Measurements from ENCODE around the gene TMOD2.
"Not testable (repeated sequence)": the region's sequence is repeated elsewhere in the genome, so short reads cannot be mapped to it uniquely, and the experiment has no call there.

TMOD2 gene

DNA sequence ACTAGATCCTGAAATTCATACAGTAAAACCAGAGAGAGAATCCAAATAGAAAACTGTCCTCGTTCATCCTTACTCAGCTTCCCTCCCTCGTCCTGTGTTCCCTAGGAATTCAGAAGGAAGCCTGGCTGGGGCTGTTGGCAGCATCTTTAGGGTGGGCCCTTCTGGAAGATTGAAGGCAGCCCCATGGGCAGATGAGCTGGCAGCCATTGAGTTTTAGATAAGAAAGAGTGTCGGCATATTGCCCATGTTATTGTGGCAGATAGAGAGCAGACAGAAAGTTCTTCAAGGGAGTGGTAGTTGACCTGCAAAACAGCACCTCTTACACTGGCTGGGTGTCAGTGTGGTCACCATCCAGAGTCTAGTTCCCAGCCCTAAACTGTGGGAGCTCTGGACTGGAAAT lies 23.5 kb downstream of the TMOD2 start:
- no peak overlapping the region for H3K9ac ChIP-seq (ENCODE audit: low read length)
- H3K27ac ChIP-seq (ENCODE audit: low read depth, low read length), result no peak overlapping the region
- no peak overlapping the region for H3K4me3 ChIP-seq (ENCODE audit: low read depth, low read length)
- H3K9me3 ChIP-seq (ENCODE audit: control insufficient read depth, insufficient read depth, low read depth, low read length), result no peaks in the 10 kb centered on the region
- no peaks in the 10 kb centered on the region for H3K27me3 ChIP-seq (ENCODE audit: control insufficient read depth, insufficient read depth, low read length)
- H3K36me3 ChIP-seq (ENCODE audit: control insufficient read depth, insufficient read depth, low read length), result no peaks in the 10 kb centered on the region
- H3K4me1 ChIP-seq (ENCODE audit: control insufficient read depth, insufficient read depth, low read length), result 0 out of 2 replicates have a peak, but pooled peaks cover 2% of the 10 kb centered on the region

DNA sequence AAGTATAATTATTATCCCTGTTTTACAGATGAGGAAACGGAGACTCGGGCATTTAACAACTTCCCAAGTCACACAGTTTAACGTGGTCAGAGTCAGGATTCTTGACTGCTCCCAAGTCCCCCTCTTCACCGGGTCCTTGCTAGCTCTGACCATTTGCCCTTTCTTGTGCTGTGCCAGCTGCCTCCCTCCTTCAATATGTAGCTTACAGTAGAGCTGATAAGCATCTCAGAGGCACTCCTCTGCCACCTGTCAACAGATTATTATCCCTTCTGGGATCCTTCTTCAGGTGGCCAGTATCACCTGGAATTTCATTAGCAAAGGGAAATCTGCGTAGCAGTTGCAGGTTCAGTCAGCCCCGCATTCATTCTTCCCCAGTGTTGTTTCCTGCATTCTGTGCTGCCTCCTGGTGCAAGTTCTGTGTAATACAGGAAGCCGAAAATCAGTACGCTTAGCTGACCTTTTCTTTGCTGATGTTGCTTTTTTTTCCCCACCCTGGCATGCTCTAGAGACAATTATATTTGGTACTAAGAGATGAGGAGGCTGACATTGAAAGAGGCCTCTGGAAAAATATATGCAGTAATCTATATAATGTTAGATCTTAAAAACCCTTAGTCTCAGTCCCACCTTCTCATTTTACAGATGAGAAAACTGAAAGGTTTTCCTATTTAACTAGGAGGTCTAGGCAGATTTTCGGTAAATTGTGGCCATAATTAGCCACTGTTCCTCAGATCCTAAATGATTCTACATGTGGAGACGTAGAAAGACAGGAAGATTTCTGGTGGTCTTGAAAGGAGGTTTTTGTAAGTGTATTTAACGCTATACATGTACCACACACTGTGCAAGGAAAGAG lies 24.8 kb downstream of the TMOD2 start:
- Histone ChIP-seq H3K9me3 (ENCODE audit: control insufficient read depth, insufficient read depth, low read depth, low read length) (no peaks in the 10 kb centered on the region), H3K27me3 (ENCODE audit: control insufficient read depth, insufficient read depth, low read length) (no peaks in the 10 kb centered on the region), H3K4me3 (ENCODE audit: low read depth, low read length) (no peak overlapping the region), H3K27ac (ENCODE audit: low read depth, low read length) (no peak overlapping the region), H3K36me3 (ENCODE audit: control insufficient read depth, insufficient read depth, low read length) (no peaks in the 10 kb centered on the region), H3K4me1 (ENCODE audit: control insufficient read depth, insufficient read depth, low read length) (0 out of 2 replicates have a peak, but pooled peaks cover 2% of the 10 kb centered on the region), H3K9ac (ENCODE audit: low read length) (no peak overlapping the region)

DNA sequence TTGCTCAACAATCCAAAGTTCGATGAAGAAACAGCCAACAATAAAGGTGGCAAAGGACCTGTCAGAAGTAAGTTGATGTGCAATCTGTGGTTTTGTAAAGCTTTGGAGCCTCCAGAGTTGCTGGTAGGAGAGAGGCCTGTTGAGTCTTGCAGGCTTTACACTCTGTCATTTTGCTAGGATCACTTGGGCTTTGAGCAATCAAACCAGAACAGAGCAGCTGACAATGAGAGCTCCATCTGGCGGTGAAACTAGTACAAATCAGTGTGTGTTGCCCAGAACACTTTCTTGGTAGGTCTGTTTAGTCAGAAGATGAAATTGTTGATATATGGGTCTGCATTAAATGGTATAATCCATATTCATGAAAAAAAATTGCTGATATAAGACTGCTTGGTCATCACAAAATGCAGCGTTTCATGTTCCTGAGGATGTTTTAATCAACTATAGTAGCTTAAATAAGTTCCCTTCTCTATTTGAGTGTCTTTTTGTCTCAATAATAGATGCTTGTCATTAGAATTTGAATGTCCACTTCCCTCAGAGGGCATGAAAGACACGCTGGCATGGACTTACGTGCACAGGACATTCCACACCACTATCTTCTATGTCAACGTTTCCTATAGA lies 25.7 kb downstream of the TMOD2 start:
- no peak overlapping the region for H3K27ac ChIP-seq (ENCODE audit: low read depth, low read length)
- no peaks in the 10 kb centered on the region for H3K9me3 ChIP-seq (ENCODE audit: control insufficient read depth, insufficient read depth, low read depth, low read length)
- H3K9ac ChIP-seq (ENCODE audit: low read length), result no peak overlapping the region
- no peaks in the 10 kb centered on the region for H3K27me3 ChIP-seq (ENCODE audit: control insufficient read depth, insufficient read depth, low read length)
- no peaks in the 10 kb centered on the region for H3K36me3 ChIP-seq (ENCODE audit: control insufficient read depth, insufficient read depth, low read length)
- 0 out of 2 replicates have a peak, but pooled peaks cover 2% of the 10 kb centered on the region for H3K4me1 ChIP-seq (ENCODE audit: control insufficient read depth, insufficient read depth, low read length)
- no peak overlapping the region for H3K4me3 ChIP-seq (ENCODE audit: low read depth, low read length)

DNA sequence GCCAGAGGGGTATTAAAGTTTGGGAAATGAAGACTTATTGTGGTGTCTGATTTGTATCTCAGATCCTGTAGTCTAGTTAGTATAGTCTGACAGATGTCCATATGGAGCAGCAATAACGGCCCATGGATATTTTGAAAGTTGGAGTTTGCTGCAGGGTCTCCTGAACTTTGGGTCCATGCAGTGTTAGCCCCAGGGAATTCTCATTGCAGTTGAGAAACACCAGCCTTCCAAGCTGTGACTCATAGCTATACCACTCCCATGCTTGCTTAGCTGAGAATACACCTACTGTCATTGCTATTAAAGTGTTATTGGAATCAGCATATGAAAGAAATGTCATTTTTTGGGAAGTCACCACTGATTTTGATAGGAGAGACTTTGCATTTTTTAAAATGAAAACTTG lies 29.2 kb downstream of the TMOD2 start:
- no peak overlapping the region for H3K9ac ChIP-seq (ENCODE audit: low read length)
- peaks cover 3% of the 10 kb centered on the region; the same call in 1 of the 2 replicates for H3K9me3 ChIP-seq (ENCODE audit: control insufficient read depth, insufficient read depth, low read depth, low read length)
- H3K4me3 ChIP-seq (ENCODE audit: low read depth, low read length), result no peak overlapping the region
- H3K36me3 ChIP-seq (ENCODE audit: control insufficient read depth, insufficient read depth, low read length), result no peaks in the 10 kb centered on the region
- H3K4me1 ChIP-seq (ENCODE audit: control insufficient read depth, insufficient read depth, low read length), result 0 out of 2 replicates have a peak, but pooled peaks cover 2% of the 10 kb centered on the region
- no peak overlapping the region for H3K27ac ChIP-seq (ENCODE audit: low read depth, low read length)
- H3K27me3 ChIP-seq (ENCODE audit: control insufficient read depth, insufficient read depth, low read length), result no peaks in the 10 kb centered on the region

DNA sequence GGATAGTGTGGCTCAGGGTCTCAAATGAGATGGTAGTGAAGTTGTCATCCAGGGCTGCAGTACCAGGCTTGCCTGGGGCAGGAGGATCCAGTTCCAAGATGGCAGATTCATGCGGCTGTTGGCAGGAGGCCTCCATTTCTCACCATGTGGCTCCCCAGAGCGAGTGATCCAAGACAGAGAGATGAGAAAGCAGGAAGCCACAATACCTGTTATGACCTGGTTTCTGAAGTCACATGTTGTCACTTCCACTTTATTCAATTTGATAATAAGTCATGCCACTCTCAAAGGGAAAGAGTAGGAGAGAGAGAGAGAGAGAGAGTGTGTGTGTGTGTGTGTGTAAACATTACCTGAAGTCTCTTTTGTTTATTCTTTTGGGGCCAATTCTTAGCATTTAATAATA lies 30.1 kb downstream of the TMOD2 start:
- H3K9me3 ChIP-seq (ENCODE audit: control insufficient read depth, insufficient read depth, low read depth, low read length), result peaks cover 3% of the 10 kb centered on the region; the same call in 1 of the 2 replicates
- H3K4me1 ChIP-seq (ENCODE audit: control insufficient read depth, insufficient read depth, low read length), result no peaks in the 10 kb centered on the region
- H3K36me3 ChIP-seq (ENCODE audit: control insufficient read depth, insufficient read depth, low read length), result no peaks in the 10 kb centered on the region

DNA sequence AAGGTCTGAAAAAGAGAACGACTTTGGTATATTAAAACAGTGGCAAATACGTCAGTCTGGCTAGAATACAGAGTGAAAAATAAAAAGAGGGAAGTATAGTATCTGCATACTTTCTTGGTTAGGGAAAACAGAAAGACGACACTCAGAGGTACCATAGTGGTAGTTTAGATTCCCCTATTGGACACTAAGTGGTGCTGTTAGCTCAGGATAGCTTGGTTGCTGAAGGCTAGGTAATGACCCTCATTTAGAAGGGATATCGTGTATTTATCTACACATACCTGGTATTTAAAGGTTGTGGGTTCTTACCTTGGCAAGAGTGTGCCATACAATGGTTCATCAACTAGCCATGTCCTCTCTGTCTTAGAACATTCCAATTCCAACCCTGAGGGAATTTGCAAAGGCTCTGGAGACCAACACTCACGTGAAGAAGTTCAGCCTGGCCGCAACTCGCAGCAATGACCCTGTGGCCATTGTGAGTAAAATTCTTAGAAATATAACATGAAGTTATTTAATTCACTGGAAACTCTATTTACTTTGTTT lies 31.0 kb downstream of the TMOD2 start:
- H3K4me3 ChIP-seq (ENCODE audit: low read depth, low read length), result no peak overlapping the region
- peaks cover 3% of the 10 kb centered on the region; the same call in 1 of the 2 replicates for H3K9me3 ChIP-seq (ENCODE audit: control insufficient read depth, insufficient read depth, low read depth, low read length)
- no peaks in the 10 kb centered on the region for H3K36me3 ChIP-seq (ENCODE audit: control insufficient read depth, insufficient read depth, low read length)
- no peaks in the 10 kb centered on the region for H3K27me3 ChIP-seq (ENCODE audit: control insufficient read depth, insufficient read depth, low read length)
- no peak overlapping the region for H3K9ac ChIP-seq (ENCODE audit: low read length)
- no peak overlapping the region for H3K27ac ChIP-seq (ENCODE audit: low read depth, low read length)
- peaks cover 6% of the 10 kb centered on the region; the same call in 1 of the 2 replicates for H3K4me1 ChIP-seq (ENCODE audit: control insufficient read depth, insufficient read depth, low read length)

More for the DNA sequence above, 30.1 kb downstream of the TMOD2 start:
- no peak overlapping the region for H3K4me3 ChIP-seq (ENCODE audit: low read depth, low read length)
- no peak overlapping the region for H3K27ac ChIP-seq (ENCODE audit: low read depth, low read length)
- no peak overlapping the region for H3K9ac ChIP-seq (ENCODE audit: low read length)
- no peaks in the 10 kb centered on the region for H3K27me3 ChIP-seq (ENCODE audit: control insufficient read depth, insufficient read depth, low read length)

DNA sequence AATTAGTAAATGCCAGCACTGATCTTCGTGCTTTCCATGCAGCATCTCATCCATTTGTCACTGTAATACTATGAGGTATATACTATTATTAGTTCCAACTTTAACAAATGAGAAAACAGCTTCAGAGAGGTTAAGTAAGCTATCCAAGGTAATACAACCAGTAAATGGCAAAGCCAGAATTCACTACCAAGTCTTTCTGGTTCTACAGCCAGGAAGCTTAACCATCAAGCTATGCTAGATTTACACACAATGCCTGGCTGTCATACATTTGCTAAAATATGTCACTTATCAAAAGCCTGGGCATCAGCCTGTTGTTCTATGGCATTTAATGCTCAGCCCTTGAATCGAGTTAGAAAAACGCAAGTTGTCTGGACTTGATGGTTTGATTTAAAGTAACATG lies 32.6 kb downstream of the TMOD2 start:
- H3K36me3 ChIP-seq (ENCODE audit: control insufficient read depth, insufficient read depth, low read length), result no peaks in the 10 kb centered on the region
- H3K9me3 ChIP-seq (ENCODE audit: control insufficient read depth, insufficient read depth, low read depth, low read length), result peaks cover 3% of the 10 kb centered on the region; the same call in 1 of the 2 replicates

DNA sequence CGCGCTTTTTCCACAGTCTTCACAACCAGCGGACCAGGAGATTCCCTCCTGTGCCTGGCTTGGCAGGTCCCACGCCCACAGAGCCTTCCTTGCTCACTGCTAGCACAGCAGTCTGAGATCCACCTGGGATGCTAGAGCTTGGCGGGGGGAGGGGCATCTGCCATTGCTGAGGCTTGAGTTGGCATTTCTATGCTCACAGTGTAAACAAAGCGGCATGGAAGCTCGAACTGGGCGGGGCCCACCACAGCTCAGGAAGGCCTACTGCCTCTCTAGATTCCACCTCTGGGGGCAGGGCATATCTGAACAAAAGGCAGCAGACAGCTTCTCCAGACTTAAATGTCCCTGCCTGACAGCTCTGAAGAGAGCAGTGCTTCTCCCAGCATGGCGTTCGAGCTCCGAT lies 35.7 kb downstream of the TMOD2 start:
- not testable (repeated sequence) for H3K4me1 ChIP-seq (ENCODE audit: control insufficient read depth, insufficient read depth, low read length); H3K27ac ChIP-seq (ENCODE audit: low read depth, low read length); H3K27me3 ChIP-seq (ENCODE audit: control insufficient read depth, insufficient read depth, low read length); H3K36me3 ChIP-seq (ENCODE audit: control insufficient read depth, insufficient read depth, low read length); H3K9ac ChIP-seq (ENCODE audit: low read length); H3K9me3 ChIP-seq (ENCODE audit: control insufficient read depth, insufficient read depth, low read depth, low read length); H3K4me3 ChIP-seq (ENCODE audit: low read depth, low read length)

More for the DNA sequence above, 32.6 kb downstream of the TMOD2 start:
- H3K27ac ChIP-seq (ENCODE audit: low read depth, low read length), result no peak overlapping the region
- no peaks in the 10 kb centered on the region for H3K27me3 ChIP-seq (ENCODE audit: control insufficient read depth, insufficient read depth, low read length)
- no peak overlapping the region for H3K4me3 ChIP-seq (ENCODE audit: low read depth, low read length)
- no peak overlapping the region for H3K9ac ChIP-seq (ENCODE audit: low read length)
- peaks cover 6% of the 10 kb centered on the region; the same call in 1 of the 2 replicates for H3K4me1 ChIP-seq (ENCODE audit: control insufficient read depth, insufficient read depth, low read length)

DNA sequence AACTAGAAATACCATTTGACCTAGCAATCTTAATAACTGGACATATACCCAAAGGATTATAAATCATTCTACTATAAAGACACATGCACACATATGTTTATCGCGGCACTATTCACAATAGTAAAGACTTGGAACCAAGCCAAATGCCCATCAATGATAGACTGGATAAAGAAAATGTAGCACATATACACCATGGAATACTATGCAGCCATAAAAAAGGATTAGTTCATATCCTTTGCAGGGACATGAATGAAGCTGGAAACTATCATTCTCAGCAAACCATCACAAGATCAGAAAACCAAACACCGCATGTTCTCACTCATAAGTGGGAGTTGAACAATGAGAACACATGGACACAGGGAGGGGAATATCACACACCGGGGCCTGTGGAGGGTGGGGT lies 41.1 kb downstream of the TMOD2 start:
- not testable (repeated sequence) for H3K9ac ChIP-seq (ENCODE audit: low read length)

DNA sequence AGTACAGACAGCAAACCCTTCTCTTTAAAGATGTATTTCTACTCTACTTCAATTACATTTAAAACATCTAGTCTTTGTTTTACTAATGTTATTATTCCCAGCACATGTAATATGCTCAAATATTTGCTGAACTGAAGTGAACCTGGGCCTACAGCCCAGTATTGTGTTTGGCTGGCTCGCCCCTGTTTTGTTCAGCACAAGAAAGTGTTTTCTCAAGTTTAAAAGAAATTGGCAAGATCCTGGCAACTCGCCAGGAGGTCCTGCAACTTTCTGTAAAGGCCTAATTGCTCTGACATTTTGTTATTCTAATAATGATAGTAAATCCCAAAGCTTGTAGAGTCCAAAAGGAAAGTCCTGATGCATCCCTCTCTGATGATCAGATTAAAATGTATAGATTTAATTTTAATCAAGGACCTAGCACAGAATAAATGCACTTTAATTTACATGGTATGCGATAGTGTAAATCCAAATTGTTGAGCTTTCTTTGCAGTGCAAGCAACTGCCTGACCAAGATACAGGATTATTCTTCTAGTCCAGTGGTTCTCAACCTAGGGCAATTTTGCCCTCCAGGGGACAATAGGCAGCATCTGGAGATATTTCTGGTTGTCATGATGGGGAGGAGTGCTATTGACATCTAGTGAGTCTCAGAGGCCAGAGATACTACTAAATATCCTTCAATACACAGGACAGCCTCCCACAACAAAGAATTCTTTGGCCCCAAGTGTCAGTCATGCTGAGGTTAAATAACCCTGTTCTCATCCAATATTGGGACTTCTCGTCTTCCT lies 42.3 kb downstream of the TMOD2 start:
- H3K4me3 ChIP-seq (ENCODE audit: low read depth, low read length), result no peak overlapping the region

More for the DNA sequence above, 41.1 kb downstream of the TMOD2 start:
- not testable (repeated sequence) for H3K36me3 ChIP-seq (ENCODE audit: control insufficient read depth, insufficient read depth, low read length); H3K9me3 ChIP-seq (ENCODE audit: control insufficient read depth, insufficient read depth, low read depth, low read length); H3K27ac ChIP-seq (ENCODE audit: low read depth, low read length); H3K4me3 ChIP-seq (ENCODE audit: low read depth, low read length); H3K27me3 ChIP-seq (ENCODE audit: control insufficient read depth, insufficient read depth, low read length); H3K4me1 ChIP-seq (ENCODE audit: control insufficient read depth, insufficient read depth, low read length)

More for the DNA sequence above, 42.3 kb downstream of the TMOD2 start:
- Histone ChIP-seq H3K9ac (ENCODE audit: low read length) (no peak overlapping the region), H3K27ac (ENCODE audit: low read depth, low read length) (no peak overlapping the region), H3K36me3 (ENCODE audit: control insufficient read depth, insufficient read depth, low read length) (no peaks in the 10 kb centered on the region), H3K4me1 (ENCODE audit: control insufficient read depth, insufficient read depth, low read length) (no peaks in the 10 kb centered on the region), H3K27me3 (ENCODE audit: control insufficient read depth, insufficient read depth, low read length) (no peaks in the 10 kb centered on the region), H3K9me3 (ENCODE audit: control insufficient read depth, insufficient read depth, low read depth, low read length) (no peaks in the 10 kb centered on the region)

Data from HUES6 (cell line).